22Rv1 (cell line): ENCODE results near the gene WDR11.

Source experiments
- ZFX ChIP-seq: fragments of 450-650 bp; IDR thresholded peaks from 2 replicates; pipeline ENCODE4 v1.6.1; 2017; ENCODE audit warnings: antibody characterized with exemption, borderline replicate concordance
- TF ChIP-seq, protein P1 (sequence below): fragments of 450-650 bp; IDR thresholded peaks from 2 replicates; pipeline ENCODE4 v1.5.1; 2017; ENCODE audit warnings: mild to moderate bottlenecking

DNA sequence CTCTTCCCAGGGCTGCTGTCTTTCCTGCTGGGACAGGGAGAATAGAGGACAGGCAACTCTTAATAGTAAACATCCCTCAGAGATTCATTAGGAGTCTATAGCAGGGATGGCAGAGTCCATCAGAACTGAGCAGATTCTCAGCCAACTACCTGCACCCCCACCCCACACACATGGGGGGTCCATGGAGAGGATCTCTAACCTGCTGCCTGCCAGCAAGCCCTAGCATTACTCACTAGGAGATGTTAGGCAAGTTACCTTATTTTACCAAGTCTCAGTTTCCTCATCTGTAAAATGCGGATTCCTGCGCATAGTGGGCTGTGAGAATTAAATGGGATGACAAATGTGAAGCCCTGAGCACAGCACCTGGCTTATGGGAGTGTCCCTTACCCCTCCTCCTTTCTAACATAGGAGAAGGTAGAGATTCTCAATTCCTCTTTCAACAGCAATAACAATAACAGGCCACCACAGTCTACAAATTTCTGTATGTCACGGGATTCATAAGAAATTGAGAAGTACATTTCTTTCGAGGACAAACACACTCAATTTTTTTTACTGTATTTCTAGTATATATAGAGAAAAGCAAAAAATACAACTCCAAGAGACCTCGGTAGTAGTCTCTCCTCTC, 23.8 kb upstream of the WDR11 start:
- TF ChIP-seq, protein P1, sequence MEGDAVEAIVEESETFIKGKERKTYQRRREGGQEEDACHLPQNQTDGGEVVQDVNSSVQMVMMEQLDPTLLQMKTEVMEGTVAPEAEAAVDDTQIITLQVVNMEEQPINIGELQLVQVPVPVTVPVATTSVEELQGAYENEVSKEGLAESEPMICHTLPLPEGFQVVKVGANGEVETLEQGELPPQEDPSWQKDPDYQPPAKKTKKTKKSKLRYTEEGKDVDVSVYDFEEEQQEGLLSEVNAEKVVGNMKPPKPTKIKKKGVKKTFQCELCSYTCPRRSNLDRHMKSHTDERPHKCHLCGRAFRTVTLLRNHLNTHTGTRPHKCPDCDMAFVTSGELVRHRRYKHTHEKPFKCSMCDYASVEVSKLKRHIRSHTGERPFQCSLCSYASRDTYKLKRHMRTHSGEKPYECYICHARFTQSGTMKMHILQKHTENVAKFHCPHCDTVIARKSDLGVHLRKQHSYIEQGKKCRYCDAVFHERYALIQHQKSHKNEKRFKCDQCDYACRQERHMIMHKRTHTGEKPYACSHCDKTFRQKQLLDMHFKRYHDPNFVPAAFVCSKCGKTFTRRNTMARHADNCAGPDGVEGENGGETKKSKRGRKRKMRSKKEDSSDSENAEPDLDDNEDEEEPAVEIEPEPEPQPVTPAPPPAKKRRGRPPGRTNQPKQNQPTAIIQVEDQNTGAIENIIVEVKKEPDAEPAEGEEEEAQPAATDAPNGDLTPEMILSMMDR, result no peak
- no peak for TF ChIP-seq ZFX
